Hematopoietic multipotent progenitor cell treated with erythropoietin and hydrocortisone succinate and interleukin-3 and kit ligand, for 15 days (in vitro differentiated cells): ENCODE results near the gene SH3PXD2A.

Experiments used
- DNase-seq: peaks from one replicate; pipeline ENCODE4 v3.0.0-alpha.2; 2015; ENCODE audit warnings: low spot score

Gene SH3PXD2A

DNA sequence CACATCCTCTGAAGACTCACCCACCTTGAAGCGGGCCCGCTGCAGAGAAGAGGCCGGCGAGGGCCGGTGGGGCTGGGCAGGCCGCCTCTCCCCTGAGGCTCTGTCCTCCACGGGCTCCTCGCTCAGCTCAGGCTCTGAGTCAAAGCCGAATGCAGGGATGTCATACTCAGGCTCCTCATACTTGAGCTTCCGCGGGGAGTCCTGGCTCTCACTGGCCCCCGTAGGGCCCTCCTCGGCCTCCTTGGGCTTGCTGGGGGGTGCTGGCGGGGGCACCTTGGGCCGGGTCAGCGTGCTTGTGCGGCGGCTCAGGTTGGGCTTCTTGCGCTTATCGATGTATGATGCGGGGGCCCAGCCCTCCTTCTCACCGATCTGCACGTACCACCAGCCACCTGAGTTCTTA lies 252.0 kb downstream of the SH3PXD2A start:
- DNase-seq = no peak

DNA sequence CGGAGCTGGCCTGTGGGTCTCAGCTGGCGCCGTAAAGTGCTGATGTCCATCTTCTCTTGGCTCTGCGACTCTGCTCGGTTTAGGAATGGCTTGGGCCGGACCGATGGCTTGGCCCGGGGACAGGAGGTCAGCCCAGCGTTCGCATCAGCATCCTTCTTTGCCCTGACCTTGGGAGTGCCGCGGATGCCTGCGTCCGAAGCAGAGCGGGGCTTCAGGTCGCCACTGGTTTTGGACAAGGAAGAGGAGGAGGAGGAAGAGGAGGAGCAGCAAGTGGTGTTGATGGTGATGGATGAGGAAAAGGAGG lies 252.6 kb downstream of the SH3PXD2A start:
- no peak for DNase-seq

DNA sequence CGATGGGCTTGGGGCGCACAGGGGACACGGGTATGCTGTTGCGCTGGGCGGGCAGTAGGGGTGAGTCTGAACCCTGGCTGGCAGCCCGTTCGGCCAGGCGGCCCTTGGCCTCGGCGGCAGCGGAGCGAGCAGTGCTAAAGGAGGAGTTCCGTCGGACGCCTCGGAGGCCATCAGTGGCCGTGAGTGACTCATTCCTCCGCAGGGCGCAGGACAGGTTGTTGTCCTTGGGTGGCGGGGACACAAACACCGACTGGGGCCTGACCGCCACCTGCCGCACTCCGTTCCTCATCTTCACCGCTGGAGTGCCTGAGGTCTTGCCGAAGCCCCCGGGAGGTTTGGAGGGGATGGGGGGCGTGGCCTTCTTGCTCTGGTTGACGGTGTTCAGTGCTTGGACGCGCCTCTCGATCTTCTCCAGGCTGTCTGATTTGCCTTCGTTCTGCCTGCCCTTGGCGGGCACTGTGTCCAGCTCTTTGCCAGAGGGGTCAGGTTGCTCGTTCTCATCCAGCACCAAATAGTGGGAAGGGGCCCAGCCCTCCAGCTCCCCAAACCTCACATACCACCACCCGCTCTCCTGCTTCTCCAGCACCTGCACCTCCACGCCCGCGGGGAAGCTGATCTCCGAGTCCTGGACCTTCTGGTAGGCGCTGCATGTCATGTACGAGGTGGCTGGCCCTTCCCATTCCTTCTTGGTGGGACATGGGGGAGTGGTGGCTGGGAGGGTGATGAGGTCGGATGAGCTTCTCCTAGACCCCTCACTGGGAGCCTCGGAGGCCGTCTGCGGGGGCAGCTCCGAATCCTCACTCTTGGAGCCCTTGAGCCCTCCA lies 253.1 kb downstream of the SH3PXD2A start:
- DNase-seq = no peak

DNA sequence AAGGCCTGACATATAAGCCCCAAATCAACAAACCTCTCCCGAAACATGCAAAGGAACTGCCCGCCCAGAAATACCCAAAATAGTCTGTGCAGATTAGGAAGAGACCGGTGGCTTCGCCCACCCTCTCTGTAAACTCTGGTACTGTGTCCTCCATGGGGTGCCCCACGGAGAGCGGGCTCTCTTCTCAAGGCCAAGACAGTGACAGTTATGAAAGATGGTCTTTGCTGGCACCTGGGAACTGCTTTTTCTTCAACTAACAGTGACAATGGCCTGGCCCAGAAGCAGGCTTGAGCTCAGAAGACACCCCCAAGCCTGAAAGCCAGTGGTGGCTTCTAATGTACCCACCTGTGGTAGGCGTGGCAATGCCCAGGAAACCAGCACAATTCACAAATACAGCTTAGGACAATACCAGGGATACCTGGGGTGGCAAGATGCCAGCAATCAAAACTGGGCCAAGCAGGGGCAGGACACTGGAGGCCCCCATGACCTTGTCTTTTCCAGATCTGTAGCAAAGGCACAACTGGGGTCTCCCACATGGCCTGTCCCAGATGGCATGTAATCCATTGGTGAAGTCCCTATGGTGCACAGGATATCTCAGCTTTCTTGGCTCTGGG lies 254.3 kb downstream of the SH3PXD2A start:
- DNase-seq = no peak

DNA sequence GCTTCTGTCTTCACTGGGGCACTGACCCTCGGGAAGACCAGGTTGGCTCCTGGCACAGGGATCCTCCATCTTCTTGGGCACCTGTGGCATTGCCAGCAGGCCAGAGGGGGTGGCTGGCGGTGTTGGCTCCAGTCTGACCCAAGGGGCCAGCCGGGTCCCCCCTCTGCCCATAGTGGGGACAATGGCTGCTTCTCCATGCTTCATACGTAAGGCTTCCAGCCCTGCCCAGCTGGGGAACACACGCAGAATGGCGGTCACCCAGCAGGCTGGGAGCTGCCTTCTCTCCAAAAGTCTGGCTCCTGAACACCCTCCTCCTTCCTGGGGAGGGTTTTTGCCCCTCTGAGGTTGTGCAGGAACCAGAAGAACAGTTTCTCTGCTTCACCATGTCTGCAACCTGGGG lies 255.1 kb downstream of the SH3PXD2A start:
- no peak for DNase-seq

- DNase-seq = no peak
These were observed 255.5 kb downstream of the SH3PXD2A start for GRCh38 chr10:103599907-103600306.

DNA sequence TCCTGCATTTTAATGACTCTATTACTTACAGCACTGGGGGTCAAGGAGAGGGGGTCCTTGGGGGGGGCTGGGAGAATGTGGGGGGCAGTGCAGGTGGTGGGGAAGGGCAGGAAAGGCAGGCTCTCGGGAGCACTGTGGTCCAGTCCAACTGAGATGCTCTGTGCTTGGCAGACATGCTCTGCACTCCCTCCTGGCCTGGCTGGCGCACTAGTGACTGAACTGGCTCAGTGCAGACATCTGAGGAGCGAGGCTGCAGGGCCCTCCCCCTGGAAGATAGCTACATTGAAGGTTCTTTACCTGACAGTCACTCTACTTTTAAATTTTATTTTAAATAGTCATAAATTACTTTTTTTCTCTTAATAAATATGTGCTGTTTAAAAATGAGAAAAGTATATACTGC lies 256.2 kb downstream of the SH3PXD2A start:
- DNase-seq = no peak

- peak; percentile 54 for DNase-seq
These were observed 256.7 kb downstream of the SH3PXD2A start for GRCh38 chr10:103598654-103599115.

DNA sequence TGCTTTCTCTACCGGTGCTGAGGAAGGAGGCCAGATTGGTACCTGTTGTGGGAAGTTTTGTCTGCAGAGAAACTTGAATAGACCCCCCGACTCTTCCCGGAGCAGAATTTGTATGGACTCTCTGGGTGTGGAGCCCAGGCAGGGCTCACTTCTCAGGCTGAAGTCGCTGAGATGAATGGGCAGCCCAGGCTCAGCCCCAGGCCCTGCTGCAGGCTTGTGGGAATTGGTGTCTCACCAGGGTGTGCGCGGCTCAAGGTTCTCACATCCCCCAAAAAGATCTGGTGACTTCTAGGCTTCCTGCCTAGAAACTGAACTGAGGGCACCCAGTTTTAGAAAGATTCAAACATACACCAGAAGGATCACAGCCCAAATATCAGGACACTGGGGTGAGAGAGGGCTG lies 258.4 kb downstream of the SH3PXD2A start:
- no peak for DNase-seq

DNA sequence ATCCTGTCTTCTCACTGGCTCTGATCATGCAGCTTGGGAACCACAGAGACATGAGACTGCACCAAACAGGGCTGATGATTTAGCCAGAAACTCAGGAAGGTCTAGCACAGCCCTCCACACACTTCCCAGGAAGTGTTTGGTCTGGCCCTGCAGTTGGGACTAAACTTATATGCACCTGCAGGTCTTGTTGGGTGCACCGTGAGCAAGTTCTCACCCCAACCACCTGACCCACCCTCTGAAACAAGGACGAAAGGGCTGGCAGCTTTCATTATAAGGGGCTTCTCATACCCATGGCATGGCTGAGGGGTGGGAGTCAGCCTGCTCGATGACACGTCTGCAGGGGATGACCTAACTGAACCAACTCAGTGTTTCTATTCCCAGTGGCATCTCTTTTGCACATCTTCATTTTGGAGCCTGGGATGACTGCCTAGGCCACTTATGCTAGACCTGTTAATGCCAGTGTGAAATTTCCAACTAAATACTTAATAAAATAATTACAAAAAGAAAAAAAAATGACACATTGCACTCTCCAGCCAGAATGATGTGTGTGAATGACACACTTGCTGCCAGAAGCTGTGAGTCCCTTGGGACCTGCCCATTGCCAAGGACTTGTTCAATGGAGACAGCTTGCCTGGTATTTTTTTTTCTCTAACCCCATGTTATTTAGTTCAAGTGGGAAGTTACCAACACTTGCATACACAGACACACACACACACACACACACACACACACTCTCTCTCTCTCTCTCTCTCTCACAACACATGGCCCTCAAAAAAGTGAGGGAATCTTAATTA lies 259.2 kb downstream of the SH3PXD2A start:
- DNase-seq = no peak

- DNase-seq = no peak
These were observed 262.3 kb downstream of the SH3PXD2A start for GRCh38 chr10:103593022-103593570.

- DNase-seq = peak; percentile 32
These were observed 263.0 kb downstream of the SH3PXD2A start for GRCh38 chr10:103592186-103593021.

DNA sequence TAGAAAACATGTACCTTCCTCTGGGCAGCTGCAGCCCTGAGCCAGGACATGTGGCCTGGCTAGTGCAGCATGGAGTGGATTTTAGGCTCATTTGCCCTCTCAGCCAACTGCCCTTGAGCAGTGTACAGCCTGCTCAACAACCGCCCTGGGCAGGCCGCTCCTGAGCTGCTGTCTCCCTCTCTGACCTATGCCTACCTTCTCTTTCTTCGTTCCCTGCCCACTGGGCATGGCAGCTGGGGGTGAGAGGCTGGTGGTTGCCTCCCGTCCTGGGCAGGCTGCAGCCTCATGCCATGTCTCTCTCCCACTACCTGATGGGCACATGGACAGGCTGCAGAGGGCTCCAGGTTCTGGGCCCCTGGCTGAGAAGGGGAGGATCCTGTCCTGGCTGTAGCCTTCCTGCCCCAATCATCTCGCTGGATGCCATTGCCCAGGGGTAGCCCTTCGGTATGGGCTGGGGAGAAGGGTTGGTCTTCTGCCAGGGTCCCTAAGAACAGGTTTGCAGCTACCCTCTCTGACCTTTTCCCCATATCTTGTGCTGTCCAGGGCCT lies 264.6 kb downstream of the SH3PXD2A start:
- no peak for DNase-seq

GRCh38 chr10:103590060-103590459 lies 265.3 kb downstream of the SH3PXD2A start:
- DNase-seq = no peak

DNA sequence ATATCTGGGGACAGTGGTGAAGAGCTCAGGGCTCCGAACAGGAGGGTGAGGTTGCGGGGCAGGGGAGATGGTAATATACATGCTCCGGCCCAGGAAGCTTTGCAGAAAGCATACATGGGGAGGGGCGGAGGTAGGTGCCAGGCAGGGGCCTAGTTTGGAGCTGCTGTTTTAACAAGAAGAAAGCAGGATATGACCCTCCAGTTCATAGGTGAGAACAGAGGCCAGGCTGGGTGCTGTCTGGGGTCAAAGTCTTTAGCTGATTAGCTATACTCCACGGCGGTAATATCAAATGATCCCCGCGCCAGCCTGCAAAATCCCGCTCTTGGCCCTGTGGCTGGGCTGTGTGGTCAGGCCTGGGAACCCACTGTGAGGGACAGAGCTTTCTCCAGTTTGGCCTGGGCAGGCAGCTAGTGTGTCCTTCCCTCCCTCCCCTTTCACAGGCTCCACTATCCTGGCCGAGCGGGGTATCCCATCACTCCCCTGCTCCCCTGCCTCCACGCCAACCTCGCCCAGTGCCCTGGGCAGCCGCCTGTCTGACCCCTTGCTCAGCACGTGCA lies 266.2 kb downstream of the SH3PXD2A start:
- DNase-seq = no peak

- no peak for DNase-seq
These were observed 268.3 kb downstream of the SH3PXD2A start for GRCh38 chr10:103587073-103587472.

DNA sequence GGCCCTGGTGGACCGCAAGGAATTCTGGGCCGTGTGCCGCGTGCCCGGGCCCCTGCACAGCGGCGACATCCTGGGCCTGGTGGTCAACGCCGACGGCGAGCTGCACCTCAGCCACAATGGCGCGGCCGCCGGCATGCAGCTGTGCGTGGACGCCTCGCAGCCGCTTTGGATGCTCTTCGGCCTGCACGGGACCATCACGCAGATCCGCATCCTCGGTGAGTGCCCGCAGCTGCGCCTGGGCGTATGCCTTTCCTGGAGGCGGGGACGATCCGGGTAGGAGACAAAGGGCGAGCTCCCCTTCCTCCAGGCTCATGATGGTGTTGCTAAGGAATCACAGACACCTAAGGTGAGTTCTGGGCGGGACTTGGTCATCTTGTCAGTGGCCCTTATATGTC lies 270.4 kb downstream of the SH3PXD2A start:
- no peak for DNase-seq

DNA sequence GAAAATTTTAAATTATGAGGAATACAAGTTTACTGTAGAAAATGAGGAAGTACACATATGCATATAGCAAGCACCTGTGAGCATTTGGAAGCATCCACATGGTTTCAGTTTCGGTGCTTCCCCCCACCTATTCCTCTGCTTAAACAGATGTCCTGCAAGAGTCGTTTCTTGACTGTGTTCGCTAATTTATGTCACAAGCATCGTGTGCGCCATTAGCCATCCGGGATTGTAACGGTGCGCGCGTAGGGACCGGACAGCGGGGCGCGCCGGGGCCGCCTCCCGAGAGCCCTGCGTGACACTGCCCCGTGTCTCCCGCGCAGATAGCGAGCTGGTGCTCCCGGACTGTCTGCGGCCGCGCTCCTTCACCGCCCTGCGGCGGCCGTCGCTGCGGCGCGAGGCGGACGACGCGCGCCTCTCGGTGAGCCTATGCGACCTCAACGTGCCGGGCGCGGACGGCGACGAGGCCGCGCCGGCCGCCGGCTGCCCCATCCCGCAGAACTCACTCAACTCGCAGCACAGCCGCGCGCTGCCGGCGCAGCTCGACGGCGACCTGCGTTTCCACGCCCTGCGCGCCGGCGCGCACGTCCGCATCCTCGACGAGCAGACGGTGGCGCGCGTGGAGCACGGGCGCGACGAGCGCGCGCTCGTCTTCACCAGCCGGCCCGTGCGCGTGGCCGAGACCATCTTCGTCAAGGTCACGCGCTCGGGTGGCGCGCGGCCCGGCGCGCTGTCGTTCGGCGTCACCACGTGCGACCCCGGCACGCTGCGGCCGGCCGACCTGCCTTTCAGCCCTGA lies 271.0 kb downstream of the SH3PXD2A start:
- no peak for DNase-seq

DNA sequence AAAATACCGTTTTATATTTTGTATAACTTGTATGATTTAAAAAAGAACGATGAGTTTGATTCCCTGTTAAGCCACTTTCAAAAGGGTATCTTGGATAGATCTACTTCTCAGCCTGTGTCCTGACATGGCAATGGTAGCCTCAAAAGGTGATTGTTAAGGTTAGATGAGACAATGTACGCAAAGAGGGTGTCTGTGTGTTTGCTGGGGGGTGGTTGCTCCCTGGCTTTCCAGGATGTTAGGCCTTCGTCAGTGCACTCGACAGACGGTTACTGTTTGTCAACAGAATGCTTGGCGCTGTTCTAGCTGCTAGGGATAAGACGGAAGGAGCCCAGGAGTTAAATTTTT lies 271.5 kb downstream of the SH3PXD2A start:
- no peak for DNase-seq

GRCh38 chr10:103582331-103583123 lies 272.8 kb downstream of the SH3PXD2A start:
- no peak for DNase-seq
